ENCODE results near the gene AMD1.
A peak's percentile ranks its signal among the peaks of the same experiment; 100 is the strongest.
"Not testable (repeated sequence)": the region's sequence is repeated elsewhere in the genome, so short reads cannot be mapped to it uniquely, and the experiment has no call there.

The AMD1 gene

GRCh38 chr6:110873981-110874879, at the start of gene AMD1:
TSS of gene AMD1 (plus strand) at chr6:110874785. CDS start at chr6:110875106, 321 bp downstream.
- peak; percentile 91 for DNase-seq (ENCODE audit: low read depth in 1 of 2, low spot score in 1 of 2)

DNA sequence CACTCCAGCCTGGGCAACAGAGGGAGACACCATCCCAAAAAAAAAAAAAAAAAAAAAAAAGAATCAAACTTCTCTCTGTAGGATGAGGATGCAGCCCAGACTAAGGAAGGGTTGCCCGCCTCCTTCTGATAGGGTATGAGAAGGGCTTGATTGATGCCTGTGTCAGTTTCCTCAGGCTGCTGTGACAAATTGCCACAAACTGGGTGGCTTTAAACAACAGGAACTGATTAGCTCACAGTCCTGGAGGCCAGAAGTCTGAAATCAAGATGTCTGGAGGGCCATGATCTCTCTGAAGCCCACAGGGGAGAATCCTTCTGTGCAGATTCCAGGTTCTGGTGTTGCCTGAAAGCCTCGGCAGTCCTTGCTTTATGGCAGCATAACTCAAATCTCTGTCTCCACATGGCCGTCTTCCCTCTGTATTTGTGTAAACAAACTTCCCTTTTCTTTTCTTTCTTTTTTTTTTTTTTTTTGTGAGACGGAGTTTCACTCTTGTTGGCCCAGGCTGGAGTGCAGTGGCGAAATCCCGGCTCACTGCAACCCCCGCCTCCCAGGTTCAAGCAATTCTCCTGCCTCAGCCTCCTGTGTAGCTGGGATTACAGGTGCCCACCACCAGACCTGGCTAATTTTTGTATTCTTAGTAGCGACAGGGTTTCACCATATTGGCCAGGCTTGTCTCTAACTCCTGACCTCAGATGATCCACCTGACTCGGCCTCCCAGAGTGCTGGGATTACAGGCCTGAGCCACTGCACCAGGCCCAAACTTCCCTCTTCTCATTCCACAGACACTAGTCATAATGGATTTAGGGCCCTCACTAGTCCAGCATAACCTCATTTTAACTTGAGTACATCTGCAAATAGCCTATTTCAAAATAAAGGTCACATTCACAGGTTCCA, 48.1 kb upstream of the AMD1 start:
- no peak for DNase-seq (ENCODE audit: low read depth in 1 of 2, low spot score in 1 of 2)

DNA sequence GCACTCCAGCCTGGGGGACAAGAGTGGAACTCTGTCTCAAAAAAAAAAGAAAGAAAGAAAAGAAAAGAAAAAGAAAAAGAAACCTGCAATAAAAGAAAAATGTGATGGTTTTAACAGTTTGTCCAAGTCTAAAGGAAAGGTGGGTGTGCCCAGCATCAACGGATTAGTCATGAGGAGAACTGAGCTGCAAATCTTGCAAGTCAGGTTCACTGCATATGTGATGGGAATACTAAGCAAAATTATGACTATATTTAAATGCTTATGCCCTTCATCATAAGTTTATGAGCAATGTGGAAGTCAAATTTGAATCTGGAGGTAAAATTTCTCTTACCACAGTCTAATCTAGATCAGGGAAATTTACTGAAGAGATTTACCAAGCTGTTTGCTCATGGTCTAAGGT, 46.2 kb upstream of the AMD1 start:
- no peak for DNase-seq (ENCODE audit: low read depth in 1 of 2, low spot score in 1 of 2)

DNA sequence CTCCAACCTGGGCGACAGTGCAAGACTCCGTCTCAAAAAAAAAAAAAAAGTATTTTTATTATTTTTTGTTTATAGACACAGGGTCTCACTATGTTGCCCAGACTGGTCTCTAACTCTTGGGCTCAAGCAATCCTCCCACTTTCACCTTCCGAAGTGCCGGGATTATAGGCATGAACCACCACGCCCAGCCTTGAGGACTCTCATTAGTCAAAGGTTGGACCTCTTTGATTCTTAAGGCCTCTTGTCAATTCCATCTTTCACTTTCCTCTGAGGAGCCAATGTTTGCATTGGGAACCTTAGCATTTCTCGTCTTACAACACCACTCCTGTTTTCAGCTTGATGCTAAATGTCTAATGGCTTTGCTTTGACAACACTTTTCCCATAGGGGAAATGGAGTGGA, 43.2 kb upstream of the AMD1 start:
- no peak for DNase-seq (ENCODE audit: low read depth in 1 of 2, low spot score in 1 of 2)

- no peak for DNase-seq (ENCODE audit: low read depth in 1 of 2, low spot score in 1 of 2)
Measured at GRCh38 chr6:110833831-110834230, 40.8 kb upstream of the AMD1 start.

DNA sequence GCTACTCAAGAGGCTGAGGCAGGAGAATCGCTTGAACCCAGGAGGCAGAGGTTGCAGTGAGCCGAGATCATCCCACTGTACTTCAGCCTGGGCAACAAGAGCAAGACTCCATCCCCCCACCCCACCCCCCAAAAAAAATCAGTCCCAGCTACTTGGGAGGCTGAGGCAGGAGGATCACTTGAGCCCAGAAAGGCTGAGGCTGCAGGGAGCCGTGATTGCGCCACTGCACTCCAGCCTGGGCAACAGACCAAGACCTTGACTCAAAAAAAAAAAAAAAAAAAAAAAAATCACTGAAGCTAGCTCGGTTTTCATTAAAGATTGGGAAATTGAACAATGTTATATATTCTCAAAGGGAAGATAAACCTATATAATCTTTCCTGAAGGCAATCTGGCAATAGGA, 38.8 kb upstream of the AMD1 start:
- not testable (repeated sequence) for DNase-seq (ENCODE audit: low read depth in 1 of 2, low spot score in 1 of 2)

- no peak for DNase-seq (ENCODE audit: low read depth in 1 of 2, low spot score in 1 of 2)
Measured at GRCh38 chr6:110841266-110841665, 33.3 kb upstream of the AMD1 start.

- no peak for DNase-seq (ENCODE audit: low read depth in 1 of 2, low spot score in 1 of 2)
Measured at GRCh38 chr6:110849781-110850180, 24.8 kb upstream of the AMD1 start.

- DNase-seq (ENCODE audit: low read depth in 1 of 2, low spot score in 1 of 2) = no peak
Measured at GRCh38 chr6:110852773-110853172, 21.8 kb upstream of the AMD1 start.

- DNase-seq (ENCODE audit: low read depth in 1 of 2, low spot score in 1 of 2) = no peak
Measured at GRCh38 chr6:110853754-110854477, 20.7 kb upstream of the AMD1 start.

DNA sequence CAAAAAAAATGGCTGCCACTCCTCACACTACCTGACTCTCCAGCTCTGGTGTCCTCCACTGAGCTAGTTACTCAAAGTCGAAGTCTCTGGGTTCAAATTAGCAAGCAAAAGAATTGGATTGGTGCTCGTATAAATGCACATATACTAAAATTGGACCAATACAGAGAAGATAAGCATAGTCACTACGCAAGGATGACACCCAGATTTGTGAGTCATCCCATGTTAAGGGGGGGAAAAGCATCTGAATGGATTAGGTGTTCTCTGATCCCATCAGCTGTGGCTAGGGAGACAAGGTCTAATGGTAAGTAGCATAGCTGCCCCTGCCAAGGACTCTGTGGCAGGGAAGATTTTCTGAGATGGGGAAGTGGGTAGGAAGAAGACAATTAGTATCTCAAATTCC, 18.3 kb upstream of the AMD1 start:
- DNase-seq (ENCODE audit: low read depth in 1 of 2, low spot score in 1 of 2) = no peak

GRCh38 chr6:110858016-110858415, 16.6 kb upstream of the AMD1 start:
- no peak for DNase-seq (ENCODE audit: low read depth in 1 of 2, low spot score in 1 of 2)

GRCh38 chr6:110858562-110859214, 15.9 kb upstream of the AMD1 start:
- no peak for DNase-seq (ENCODE audit: low read depth in 1 of 2, low spot score in 1 of 2)

DNA sequence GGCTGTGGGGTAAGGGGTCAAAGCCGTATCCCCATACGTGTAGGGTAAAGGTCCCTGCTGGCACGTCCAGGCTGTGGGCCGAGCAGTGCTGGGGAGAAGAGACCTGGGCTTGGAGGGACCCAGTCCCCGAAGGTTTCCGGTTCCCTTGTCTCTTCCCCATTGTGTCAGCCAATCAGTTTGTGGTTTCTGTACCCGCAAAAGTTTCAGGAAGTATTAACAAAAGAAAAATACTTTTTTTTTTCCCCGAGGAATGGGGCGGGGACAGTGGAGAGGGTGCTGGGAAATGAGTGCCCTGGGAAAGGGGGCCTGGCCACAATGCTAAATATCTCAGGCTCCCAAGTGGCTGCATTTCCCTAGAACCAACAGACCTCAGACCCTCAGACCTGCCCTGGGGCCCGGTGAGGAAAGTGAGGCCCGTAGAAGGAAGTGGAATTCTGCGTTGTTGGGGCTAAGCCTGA, 15.2 kb upstream of the AMD1 start:
- no peak for DNase-seq (ENCODE audit: low read depth in 1 of 2, low spot score in 1 of 2)

DNA sequence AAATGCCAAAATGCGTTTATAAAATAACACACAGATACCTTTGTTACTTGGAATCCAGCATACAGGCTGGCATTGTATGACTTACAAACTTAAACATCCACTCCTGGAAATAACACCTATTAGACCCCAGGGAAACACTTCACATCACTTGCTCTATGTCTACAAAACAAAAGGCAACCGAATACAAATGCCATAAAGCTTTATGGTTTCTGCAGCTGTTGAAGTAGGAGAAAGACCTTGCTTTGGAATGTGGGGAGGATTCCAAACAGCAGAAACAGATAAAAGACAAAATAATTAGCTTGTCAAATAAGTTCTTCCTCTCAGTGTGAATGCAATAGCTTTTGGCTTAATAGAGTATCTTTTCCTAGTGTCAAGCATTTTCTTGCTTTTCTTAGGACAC, 9.8 kb upstream of the AMD1 start:
- DNase-seq (ENCODE audit: low read depth in 1 of 2, low spot score in 1 of 2) = no peak

DNA sequence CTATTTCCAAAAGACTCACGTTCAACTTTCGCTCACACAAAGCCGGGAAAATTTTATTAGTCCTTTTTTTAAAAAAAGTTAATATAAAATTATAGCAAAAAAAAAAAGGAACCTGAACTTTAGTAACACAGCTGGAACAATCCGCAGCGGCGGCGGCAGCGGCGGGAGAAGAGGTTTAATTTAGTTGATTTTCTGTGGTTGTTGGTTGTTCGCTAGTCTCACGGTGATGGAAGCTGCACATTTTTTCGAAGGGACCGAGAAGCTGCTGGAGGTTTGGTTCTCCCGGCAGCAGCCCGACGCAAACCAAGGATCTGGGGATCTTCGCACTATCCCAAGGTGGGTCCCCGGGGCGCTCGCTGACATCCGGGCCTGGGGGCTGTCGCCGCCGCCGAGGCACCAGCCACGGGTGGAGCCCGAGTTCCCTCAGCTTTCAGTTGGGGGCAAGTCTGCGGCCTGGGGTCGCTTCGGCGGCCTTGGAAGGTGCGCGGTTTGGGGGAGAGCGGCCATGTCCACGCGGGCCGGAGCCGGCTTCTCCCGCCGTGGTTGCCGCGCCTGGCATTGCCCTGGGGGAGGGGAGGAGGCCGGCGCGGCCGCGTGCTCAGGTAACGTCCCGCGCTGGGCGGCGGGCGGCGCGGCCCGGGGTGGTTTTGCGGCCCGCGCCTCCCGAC, 429 bp downstream of the AMD1 start:
- DNase-seq (ENCODE audit: low read depth in 1 of 2, low spot score in 1 of 2) = peak; percentile 21 to 26

DNA sequence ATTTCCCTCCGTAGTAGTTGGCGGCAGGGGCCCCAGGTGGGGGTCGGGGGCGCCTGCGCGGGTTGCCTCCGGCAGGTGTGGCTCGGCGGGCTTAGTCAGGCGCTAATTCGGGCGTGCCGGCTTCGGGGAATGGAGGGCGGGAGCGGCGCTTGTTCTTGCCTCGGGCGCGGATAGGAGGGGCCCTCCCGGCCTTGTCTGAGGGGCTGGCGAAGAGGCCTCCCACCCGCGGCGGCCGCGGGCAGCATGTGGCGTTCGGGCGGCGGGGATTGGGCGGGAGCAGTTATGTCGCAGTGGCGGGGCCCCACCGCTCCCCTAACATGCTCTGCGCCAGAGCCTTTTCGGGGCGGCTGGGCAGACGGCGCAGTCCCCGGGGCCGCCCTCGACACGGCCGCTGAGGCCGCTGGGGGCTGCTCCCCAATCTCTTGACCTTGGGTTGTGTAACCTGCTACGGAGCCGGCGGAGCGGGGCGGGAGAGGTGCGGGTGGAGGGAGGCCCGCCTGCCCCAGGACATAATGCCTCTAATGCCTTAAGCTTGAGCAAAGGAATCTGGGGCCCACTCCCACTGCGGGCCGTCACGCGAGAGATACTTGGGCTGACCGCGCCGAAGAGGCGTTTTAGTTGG, 1.1 kb downstream of the AMD1 start:
- DNase-seq (ENCODE audit: low read depth in 1 of 2, low spot score in 1 of 2) = peak; percentile 31 to 60

DNA sequence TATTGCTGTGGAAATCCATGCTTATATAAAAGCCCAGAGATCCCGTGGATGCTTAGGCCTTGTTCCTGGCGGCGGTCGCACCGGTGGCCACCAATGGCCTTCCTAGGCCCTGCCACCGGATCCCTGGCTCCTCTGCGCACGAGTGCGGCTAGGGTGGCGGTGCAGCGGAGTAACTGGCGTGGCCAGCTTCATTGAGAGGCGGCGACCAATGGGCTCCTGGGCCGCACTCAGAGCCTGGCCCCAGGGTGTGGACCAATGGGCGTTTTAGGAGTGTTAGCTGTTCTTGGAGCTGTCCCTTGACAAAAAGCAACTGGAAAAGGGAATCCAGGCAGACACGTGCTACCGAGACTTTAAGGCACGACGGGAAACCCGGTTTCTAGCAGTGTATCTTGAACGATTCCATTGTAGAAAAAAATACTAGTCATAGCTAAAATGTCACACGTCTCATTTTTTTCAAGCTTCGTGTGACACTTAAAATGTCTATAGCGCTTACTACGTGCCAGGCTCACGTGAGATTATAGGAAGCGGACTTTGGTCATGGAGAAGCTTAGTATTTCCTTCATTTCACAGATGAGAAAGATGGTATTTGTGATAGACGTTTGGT, 1.7 kb downstream of the AMD1 start:
- DNase-seq (ENCODE audit: low read depth in 1 of 2, low spot score in 1 of 2) = peak; percentile 26 to 43

- DNase-seq (ENCODE audit: low read depth in 1 of 2, low spot score in 1 of 2) = no peak
Measured at GRCh38 chr6:110876806-110877564, 2.4 kb downstream of the AMD1 start.
